ENCODE results near the gene NFATC2.
"Not testable (repeated sequence)": the region's sequence is repeated elsewhere in the genome, so short reads cannot be mapped to it uniquely, and the experiment has no call there.

Gene NFATC2

DNA sequence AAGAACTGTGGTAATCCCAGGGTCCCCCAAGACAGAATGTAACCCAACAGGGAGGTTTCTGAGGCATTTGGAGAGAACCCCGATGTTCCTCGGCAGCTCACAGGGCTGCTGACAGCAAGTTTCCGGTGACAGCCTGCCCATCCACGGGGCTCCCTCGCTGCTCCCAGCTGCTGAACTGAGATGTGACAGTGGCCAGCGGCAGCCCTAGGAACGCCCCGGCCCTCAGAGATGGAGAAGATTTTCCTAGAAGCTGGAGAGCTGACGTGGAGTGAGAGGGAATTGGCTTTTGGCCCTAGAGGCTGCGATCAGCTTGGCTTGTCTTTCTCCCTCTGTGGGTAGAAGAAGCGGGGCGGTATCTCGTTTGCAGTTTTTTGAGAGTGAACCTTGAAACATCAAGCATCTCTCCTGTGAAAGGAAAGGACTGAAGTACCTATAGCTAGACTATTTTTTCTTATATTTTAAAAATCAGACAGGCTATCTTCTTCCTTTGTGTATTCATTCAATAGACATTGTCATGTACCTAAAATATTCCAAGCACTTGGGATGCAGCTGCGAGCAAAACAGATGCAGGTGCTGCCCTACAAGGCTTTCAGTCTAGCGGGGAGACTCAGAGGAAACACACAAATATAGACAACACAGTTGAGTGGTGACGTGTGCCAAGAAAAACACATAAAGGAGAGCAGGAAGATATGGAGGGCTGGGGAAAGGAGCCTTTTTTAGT, 28.4 kb upstream of the NFATC2 start:
- no peaks in the 10 kb centered on the region; the same call in 1 of the 2 replicates for H3K9me3 ChIP-seq (ENCODE audit: insufficient read depth, low read depth, low read length)
- TF ChIP-seq EZH2phosphoT487 (IDR thresholded peaks at IDR 0.05; ENCODE audit: borderline replicate concordance): no peak
- no peaks in the 10 kb centered on the region for H3F3A ChIP-seq (ENCODE audit: low read depth)
- H3K4me2 ChIP-seq (ENCODE audit: low read depth, low read length, poor library complexity, severe bottlenecking): no peak overlapping the region
- H3K4me1 ChIP-seq (ENCODE audit: insufficient read depth, low read length, poor library complexity, severe bottlenecking): no peaks in the 10 kb centered on the region
- H2AFZ ChIP-seq (ENCODE audit: low read length): no peak overlapping the region
- no peak overlapping the region for H3K9ac ChIP-seq (ENCODE audit: low read depth, low read length, poor library complexity, severe bottlenecking)
- no peaks in the 10 kb centered on the region for H3K27me3 ChIP-seq (ENCODE audit: insufficient read depth, low read length, poor library complexity, severe bottlenecking)
- H3K79me2 ChIP-seq (ENCODE audit: insufficient read depth, low read length): no peaks in the 10 kb centered on the region
- H3K4me3 ChIP-seq (ENCODE audit: low read length, poor library complexity, severe bottlenecking): no peak overlapping the region
- no peaks in the 10 kb centered on the region for H4K20me1 ChIP-seq (ENCODE audit: insufficient read depth, low read length, poor library complexity, severe bottlenecking)
- H3K9me2 ChIP-seq (replicated peaks; ENCODE audit: low read depth, low read length): no peaks in the 10 kb centered on the region
- no peaks in the 10 kb centered on the region for H3K36me3 ChIP-seq (ENCODE audit: insufficient read depth, low read length)

DNA sequence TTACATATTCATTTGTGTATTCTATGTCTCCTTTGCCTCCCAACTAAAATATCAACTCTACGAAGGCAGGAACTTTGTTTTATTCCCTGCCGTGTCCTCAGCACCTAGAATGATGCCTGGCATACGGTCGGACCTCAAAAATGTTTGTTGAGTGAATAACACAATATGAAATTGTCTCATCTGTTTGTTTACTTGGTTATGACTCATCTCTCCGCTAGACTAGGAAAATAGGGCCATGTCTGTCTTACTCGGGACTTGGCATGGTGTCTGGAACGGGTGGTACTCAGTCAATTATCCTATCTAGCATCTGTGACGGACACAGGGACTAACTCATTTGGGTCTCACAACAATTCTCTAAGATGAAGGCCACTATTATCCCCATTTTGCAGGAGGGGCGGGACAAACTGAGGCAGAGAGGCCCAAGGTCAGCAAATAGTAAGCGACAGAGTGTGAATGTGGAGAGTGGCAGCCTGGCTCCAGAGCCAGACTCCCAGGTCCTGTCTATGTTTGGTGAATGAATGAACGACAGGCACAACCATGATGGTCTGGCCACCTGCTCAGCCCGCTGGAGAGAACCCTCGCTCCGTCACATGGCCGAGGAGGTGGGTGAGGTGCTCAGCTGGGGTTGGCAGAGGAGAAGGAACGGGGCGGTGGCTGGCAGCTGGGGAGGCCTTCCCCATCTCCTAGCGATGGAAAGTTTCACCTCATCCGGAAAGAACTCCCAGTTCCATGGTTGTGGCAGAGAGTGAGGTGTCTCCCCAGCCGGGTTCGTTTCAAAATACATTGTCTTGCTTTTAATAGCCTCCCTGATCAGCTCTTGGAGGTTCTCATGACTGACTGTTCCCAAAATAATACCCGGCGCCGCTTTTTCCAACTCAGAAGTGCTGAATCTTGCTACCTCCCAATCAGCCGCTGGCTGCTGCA, 27.6 kb upstream of the NFATC2 start:
- H3K9me3 ChIP-seq (ENCODE audit: insufficient read depth, low read depth, low read length): no peaks in the 10 kb centered on the region; the same call in 1 of the 2 replicates
- H4K20me1 ChIP-seq (ENCODE audit: insufficient read depth, low read length, poor library complexity, severe bottlenecking): no peaks in the 10 kb centered on the region
- H3K4me2 ChIP-seq (ENCODE audit: low read depth, low read length, poor library complexity, severe bottlenecking): no peak overlapping the region
- H3K4me3 ChIP-seq (ENCODE audit: low read length, poor library complexity, severe bottlenecking): no peak overlapping the region
- H3K9me2 ChIP-seq (replicated peaks; ENCODE audit: low read depth, low read length): no peaks in the 10 kb centered on the region
- no peaks in the 10 kb centered on the region for H3K4me1 ChIP-seq (ENCODE audit: insufficient read depth, low read length, poor library complexity, severe bottlenecking)
- H3K9ac ChIP-seq (ENCODE audit: low read depth, low read length, poor library complexity, severe bottlenecking): no peak overlapping the region
- TF ChIP-seq EZH2phosphoT487 (IDR thresholded peaks at IDR 0.05; ENCODE audit: borderline replicate concordance): no peak
- TF ChIP-seq, protein P1, sequence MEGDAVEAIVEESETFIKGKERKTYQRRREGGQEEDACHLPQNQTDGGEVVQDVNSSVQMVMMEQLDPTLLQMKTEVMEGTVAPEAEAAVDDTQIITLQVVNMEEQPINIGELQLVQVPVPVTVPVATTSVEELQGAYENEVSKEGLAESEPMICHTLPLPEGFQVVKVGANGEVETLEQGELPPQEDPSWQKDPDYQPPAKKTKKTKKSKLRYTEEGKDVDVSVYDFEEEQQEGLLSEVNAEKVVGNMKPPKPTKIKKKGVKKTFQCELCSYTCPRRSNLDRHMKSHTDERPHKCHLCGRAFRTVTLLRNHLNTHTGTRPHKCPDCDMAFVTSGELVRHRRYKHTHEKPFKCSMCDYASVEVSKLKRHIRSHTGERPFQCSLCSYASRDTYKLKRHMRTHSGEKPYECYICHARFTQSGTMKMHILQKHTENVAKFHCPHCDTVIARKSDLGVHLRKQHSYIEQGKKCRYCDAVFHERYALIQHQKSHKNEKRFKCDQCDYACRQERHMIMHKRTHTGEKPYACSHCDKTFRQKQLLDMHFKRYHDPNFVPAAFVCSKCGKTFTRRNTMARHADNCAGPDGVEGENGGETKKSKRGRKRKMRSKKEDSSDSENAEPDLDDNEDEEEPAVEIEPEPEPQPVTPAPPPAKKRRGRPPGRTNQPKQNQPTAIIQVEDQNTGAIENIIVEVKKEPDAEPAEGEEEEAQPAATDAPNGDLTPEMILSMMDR (conservative IDR thresholded peaks at IDR 0.05; ENCODE audit: low read length): no peak
- no peaks in the 10 kb centered on the region for H3F3A ChIP-seq (ENCODE audit: low read depth)
- no peaks in the 10 kb centered on the region for H3K27me3 ChIP-seq (ENCODE audit: insufficient read depth, low read length, poor library complexity, severe bottlenecking)
- H3K36me3 ChIP-seq (ENCODE audit: insufficient read depth, low read length): no peaks in the 10 kb centered on the region
- H2AFZ ChIP-seq (ENCODE audit: low read length): no peak overlapping the region
- no peaks in the 10 kb centered on the region for H3K79me2 ChIP-seq (ENCODE audit: insufficient read depth, low read length)

DNA sequence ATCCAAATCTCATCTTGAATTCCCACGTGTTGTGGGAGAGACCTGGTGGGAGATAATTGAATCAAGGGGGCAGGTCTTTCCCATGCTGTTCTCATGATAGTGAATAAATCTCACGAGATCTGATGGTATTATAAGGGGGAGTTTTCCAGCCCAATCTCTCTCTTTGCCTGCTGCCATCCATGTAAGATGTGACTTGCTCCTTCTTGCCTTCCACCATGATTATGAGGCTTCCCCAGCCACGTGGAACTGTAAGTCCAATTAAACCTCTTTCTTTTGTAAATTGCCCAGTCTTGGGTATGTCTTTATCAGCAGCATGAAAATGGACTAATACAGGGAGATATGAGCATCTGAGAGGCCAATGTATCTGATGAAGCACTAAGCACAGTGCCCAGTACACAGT, 26.0 kb upstream of the NFATC2 start:
- H3K4me3 ChIP-seq (ENCODE audit: low read length, poor library complexity, severe bottlenecking); H3K27me3 ChIP-seq (ENCODE audit: insufficient read depth, low read length, poor library complexity, severe bottlenecking); H3K36me3 ChIP-seq (ENCODE audit: insufficient read depth, low read length); H4K20me1 ChIP-seq (ENCODE audit: insufficient read depth, low read length, poor library complexity, severe bottlenecking); H3K9me3 ChIP-seq (ENCODE audit: insufficient read depth, low read depth, low read length); H3K4me1 ChIP-seq (ENCODE audit: insufficient read depth, low read length, poor library complexity, severe bottlenecking); H3F3A ChIP-seq (ENCODE audit: low read depth); H3K79me2 ChIP-seq (ENCODE audit: insufficient read depth, low read length); H3K9ac ChIP-seq (ENCODE audit: low read depth, low read length, poor library complexity, severe bottlenecking); H2AFZ ChIP-seq (ENCODE audit: low read length); H3K9me2 ChIP-seq (replicated peaks; ENCODE audit: low read depth, low read length); H3K4me2 ChIP-seq (ENCODE audit: low read depth, low read length, poor library complexity, severe bottlenecking): not testable (repeated sequence)

DNA sequence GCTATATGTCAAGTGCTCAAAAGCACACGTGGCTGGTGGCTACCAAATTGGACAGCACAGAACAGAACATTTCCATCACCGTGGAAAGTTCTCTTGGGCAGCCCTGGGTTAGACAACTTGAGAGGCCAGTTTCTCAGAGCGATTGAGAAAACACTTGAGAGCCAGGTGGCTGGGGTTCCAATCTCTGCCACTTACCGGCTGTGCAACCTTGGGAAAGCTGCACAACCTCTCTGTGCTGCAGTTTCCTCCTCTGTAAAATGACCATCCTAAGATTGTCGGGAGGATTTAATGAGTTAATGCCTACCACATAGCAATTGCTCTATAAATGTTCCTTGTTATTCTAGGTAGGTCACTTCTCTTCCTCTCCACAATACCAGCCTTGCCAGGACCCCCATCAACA, 25.1 kb upstream of the NFATC2 start:
- Histone ChIP-seq H2AFZ (ENCODE audit: low read length) (no peak overlapping the region), H3K4me2 (ENCODE audit: low read depth, low read length, poor library complexity, severe bottlenecking) (no peak overlapping the region), H3F3A (ENCODE audit: low read depth) (no peaks in the 10 kb centered on the region), H3K36me3 (ENCODE audit: insufficient read depth, low read length) (no peaks in the 10 kb centered on the region), H4K20me1 (ENCODE audit: insufficient read depth, low read length, poor library complexity, severe bottlenecking) (no peaks in the 10 kb centered on the region), H3K9me2 (replicated peaks; ENCODE audit: low read depth, low read length) (no peaks in the 10 kb centered on the region), H3K27me3 (ENCODE audit: insufficient read depth, low read length, poor library complexity, severe bottlenecking) (no peaks in the 10 kb centered on the region), H3K9me3 (ENCODE audit: insufficient read depth, low read depth, low read length) (no peaks in the 10 kb centered on the region), H3K4me1 (ENCODE audit: insufficient read depth, low read length, poor library complexity, severe bottlenecking) (peaks cover 3% of the 10 kb centered on the region), H3K9ac (ENCODE audit: low read depth, low read length, poor library complexity, severe bottlenecking) (no peak overlapping the region), H3K79me2 (ENCODE audit: insufficient read depth, low read length) (no peaks in the 10 kb centered on the region), H3K4me3 (ENCODE audit: low read length, poor library complexity, severe bottlenecking) (no peak overlapping the region)
- TF ChIP-seq, protein P1 (conservative IDR thresholded peaks at IDR 0.05; ENCODE audit: low read length): no peak
- no peak for TF ChIP-seq EZH2phosphoT487 (IDR thresholded peaks at IDR 0.05; ENCODE audit: borderline replicate concordance)
